Activated T-cell treated with anti-CD3 and anti-CD28 coated beads for 1 hour (primary cell): ENCODE results near the gene HSD11B1L.
"Not testable (repeated sequence)": the region's sequence is repeated elsewhere in the genome, so short reads cannot be mapped to it uniquely, and the experiment has no call there.

Source experiments
- DNase-seq: peaks from one replicate; pipeline ENCODE4 v3.0.0-alpha.2; 2020; ENCODE audit warnings: low read depth

The HSD11B1L gene

DNA sequence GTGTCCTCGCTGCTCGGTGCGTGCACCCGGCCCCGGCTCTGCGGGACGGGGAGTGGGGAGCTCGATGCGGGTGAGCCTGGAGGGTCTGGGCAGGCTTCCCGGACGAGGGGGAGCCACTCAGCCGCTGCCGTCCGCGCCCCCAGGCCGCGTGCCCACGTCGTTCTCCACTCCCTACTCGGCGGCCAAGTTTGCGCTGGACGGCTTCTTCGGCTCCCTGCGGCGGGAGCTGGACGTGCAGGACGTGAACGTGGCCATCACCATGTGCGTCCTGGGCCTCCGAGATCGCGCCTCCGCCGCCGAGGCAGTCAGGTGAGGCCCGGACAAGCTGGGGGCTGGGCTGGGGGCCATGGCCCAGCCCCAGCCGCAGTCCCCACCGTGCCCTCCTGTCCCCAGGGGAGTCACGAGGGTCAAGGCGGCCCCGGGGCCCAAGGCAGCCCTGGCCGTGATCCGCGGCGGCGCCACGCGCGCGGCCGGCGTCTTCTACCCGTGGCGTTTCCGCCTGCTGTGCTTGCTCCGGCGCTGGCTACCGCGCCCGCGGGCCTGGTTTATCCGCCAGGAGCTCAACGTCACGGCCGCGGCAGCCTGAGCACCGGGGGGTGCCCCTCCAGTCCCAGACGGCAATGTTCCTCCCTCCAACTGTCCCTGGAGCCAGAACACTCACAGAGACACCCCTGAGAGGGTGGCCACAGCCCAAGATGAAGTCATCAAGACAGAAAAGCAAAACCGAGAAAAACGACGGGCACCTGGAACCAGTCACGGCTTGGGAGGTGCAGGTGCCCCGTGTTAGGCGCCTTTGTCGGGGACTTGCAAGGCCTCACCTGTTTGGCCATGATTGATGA lies 6.8 kb downstream of the HSD11B1L start:
- DNase-seq, result no peak

DNA sequence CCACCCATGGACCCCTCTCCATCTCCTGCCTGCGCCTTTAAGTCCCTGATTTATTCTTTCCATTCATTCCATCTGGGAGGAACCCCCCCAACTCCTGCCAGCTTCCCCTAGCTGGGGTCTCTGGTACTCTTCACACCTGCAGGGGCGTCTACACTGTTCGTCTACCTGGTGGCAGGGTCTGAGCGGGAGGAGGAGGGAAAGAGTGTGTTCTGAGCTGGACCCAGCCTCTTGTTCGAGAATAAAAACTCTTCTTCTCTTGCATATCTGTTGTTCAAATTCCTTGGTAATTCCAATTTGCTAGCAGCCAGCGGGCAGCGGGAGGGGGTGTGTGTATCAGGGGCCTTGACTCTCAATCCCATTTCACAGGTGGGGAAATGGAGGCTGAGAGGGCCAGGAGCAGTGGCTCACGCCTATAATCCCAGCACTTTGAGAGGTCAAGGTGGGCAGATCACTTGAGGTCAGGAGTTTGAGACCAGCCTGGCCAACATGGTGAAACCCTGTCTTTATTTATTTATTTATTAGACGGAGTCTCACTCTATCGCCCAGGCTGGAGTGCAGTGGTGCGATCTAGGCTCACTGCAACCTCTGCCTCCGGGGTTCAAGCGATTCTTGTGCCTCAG lies 7.5 kb downstream of the HSD11B1L start:
- not testable (repeated sequence) for DNase-seq

DNA sequence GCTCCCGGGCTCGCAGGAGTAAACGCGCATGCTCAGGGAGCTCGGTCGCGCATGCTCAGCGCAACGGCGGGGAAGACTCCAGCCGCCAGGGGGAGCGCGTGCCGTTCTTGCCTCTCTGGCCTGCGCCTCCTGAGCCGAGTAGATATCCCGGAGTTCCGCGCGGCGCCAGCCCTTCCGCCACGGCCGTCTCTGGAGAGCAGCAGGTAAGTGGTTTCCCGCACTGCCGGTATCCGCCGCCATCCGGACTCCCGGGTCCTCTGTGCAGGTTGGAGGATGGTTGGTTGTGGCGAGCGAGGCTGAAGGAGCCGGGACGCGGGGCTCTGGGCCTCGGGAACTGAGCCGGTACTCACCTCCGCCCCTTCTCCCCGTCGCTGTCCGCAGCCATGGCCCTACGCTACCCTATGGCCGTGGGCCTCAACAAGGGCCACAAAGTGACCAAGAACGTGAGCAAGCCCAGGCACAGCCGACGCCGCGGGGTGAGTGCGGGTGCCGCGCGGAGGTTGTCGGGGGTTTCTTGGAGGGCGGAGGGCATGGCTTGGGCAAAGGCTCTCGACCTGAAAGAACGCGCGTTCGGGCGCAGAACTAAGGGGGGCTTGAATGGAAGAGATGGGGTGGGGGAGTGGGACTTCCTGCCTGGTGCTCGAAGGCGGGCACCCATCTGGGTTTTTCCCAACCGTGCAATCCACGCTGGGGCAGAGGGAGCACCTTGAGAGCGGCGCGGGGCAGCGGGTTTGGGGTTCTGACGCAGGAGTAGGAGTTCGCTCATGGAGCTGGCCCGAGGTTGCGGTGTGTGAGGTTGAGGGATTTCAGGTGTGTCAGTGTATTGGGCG lies 9.5 kb downstream of the HSD11B1L start, which contains the start of gene RPL36:
Gene RPL36, plus strand, starts transcription at position 171 of the 830 bp plus-strand sequence. Its CDS starts 213 bp downstream, at position 384.
- peak; percentile 99 for DNase-seq

DNA sequence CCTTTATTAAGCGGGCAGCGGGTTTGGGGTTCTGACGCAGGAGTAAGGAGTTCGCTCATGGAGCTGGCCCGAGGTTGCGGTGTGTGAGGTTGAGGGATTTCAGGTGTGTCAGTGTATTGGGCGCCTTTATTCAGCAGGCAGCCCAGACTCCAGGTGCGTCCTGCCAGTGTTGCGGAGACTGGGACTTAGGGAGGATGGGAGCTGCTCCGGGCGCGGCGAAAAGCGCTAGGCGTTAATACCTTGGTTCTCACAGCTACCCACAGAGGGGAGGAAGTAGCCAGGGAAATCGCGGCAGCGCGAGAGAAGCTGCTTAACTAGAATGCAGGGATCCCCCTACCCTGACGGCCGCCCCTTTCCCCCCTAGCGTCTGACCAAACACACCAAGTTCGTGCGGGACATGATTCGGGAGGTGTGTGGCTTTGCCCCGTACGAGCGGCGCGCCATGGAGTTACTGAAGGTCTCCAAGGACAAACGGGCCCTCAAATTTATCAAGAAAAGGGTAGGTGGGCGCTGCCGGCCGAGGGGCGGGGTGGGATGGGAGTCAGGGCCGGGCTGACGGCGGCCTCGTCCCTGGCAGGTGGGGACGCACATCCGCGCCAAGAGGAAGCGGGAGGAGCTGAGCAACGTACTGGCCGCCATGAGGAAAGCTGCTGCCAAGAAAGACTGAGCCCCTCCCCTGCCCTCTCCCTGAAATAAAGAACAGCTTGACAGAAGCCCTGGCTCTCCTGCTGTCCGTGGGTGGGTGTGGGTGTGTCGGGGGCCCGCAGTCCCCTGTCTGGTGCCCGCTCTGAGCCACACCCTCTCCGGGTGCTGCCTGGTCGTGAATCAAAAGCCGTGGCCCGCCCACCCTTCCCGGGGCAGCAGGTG lies 10.4 kb downstream of the HSD11B1L start:
- peak; percentile 26 for DNase-seq

DNA sequence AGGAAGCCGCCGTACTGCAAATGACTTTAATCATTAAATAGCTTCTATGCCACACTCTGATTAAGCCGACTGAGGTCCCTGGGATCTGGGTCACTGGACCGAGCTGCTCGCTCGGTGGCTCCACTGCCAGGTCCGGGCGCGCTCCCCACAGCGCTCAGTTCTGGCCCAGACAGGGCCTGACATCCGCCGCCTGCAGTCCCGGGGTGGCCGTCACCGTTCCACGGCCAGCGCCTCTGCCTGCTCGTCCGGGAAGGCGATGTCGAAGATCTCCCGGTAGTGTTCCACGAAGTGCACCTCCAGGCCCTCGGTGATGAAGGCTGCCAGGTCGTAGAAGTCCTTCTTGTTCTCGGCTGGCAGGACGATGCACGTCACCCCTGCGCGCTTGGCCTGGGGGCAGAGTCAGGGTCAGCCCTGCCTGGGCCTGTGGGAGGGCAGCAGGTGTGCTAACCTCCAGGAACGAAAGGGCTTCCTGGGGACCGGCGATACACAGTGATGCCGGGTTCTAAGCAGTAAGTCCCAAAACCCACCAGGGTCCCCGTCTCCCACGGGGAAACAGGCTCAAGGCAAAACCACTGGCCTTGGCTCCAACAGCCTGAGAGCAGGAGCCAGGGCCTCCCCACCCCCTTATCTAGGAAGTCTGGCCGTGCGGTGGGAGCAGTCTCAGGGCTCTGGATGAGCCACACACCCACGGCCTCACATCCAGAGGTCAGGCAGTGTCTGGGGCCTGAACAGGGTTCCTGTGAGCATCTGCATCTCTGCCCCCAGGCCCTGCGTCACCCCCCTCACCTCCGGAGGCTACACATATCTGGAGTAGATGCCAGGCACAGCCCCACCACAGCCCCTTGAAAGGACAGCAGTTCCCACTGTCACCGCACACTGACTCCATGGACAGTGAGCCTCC lies 11.2 kb downstream of the HSD11B1L start:
- DNase-seq, result no peak

DNA sequence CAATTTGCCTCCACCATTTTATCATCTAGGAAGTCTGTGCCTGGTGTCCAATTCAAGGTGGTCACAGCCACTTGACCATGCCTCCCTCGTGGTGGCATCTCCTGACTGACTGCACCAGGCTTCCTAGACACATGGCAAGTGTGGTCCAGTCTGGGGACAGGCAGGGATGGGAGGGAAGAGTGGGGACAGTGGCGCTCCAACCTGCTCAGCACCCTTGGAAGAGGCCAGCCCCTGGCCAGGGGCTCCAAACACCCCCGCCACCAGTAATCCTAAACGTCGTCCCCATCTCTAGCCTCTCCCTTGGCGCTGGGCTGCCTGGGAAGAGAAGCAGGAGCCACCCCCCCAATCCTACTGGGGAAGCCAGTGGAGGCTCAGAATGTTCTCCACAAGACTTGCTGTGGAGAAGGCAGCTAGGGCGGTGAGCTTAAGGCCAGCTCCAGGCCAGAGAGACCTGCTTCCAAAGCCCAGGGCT lies 11.9 kb downstream of the HSD11B1L start:
- no peak for DNase-seq

DNA sequence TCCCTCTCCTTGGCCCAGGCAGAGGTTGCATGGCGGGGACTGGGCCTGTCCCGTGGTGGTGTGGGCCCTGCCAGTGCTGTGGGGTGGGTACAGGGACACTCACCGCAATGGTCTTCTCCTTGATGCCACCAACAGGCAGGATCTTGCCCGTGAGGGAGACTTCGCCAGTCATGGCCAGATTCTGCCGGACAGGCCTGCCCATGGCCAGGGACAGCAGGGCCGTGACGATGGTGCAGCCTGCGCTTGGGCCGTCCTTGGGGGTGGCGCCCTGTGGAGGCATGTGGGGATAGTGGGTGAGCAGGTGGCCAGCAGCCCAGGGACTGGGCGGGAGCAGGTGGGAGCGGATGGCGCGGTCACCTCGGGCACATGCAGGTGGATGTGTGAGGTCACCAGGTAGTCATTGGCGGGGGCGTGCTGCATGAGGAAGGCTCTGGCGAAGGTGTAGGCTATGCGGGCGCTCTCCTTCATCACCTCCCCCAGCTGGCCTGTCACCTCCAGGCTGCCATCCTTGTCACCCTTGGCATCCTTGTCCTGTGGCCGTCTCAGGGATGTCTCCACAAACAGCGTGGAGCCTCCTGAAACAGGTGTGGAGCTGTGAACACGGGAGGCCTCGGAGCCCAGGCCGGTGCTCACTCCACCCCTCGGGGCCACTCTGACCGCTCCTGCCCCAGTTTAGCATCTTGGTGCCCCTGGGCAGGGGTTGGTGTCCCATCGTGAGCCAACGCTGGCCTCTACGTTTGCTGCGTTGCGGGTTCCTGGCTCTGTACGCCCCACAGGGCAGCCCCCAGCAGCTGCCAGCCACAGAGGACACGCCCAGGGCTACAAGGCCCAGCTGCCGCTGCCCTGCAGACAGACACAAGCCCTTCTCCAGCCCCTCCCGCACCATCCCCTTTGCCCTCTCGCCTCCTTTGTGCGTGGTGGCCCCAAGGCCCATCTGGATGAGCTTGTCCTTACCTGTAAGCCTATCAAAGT lies 12.7 kb downstream of the HSD11B1L start:
- no peak for DNase-seq

DNA sequence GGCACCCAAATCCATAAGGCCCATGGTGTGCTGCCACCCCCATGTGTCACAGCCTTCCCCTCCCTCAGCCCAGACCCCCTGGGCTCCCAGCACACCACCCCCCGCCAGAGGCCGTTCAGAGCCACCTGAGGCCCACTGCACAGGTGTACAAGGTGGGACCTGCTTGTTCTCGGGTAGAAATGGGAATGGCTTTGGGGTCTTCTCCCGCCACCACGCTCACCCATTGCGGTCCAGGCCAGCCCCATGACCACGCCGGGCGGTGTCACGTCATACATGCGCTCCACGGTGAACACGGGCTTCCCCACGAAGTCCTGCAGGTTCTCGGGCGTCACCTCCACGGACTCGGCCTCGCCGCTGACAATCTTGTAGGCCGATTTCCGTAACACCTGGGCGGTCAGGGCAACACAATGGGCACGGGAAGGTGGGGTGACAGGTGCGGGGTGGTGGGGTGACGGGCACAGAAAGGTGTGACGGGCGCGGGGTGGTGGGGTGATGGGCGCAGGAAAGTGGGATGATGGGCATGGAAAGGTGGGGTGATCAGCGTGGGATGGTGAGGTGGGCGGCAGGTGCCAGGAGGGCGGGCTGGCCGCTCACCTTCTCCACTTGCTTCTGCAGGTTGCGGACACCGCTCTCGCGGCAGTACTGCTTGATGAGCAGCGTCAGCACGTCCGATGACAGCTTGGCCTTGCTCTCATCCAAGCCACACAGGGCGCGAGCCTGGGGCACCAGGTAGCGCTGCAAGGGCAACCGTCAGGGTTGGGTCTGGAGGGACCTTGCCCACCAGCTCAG lies 13.5 kb downstream of the HSD11B1L start:
- DNase-seq, result no peak

DNA sequence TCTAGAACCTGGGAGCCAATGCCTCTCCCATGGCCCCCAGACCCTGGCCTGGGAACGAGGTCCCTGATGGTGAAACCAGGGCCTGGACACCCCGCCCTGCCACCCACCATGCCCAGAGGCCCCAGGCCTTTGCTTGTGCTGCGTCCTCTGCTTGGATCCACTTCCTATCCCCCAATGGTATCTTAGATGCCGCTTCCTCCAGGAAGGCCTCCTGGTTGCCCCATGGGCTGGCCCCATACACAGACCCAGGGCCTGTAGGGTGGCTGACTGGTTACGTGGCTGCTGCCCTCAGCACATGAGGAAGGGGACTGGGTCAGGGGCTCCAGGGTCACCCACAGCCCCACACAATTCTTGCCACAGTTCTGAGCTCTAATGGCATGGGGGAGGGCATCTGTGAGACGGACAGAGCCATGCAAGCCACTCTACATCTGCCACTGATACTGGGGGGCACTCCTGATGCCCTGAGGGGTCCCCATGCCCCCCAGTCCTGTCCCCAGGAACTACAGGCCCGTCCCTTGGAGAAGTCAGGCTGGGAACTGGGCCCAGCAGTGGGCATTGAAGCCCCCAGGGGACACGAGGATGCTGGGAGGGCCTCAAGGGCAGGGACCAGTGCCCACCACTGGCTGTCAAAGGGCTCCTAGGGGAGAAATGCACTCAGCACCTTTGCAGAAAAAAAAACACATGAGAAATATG lies 14.3 kb downstream of the HSD11B1L start:
- no peak for DNase-seq

DNA sequence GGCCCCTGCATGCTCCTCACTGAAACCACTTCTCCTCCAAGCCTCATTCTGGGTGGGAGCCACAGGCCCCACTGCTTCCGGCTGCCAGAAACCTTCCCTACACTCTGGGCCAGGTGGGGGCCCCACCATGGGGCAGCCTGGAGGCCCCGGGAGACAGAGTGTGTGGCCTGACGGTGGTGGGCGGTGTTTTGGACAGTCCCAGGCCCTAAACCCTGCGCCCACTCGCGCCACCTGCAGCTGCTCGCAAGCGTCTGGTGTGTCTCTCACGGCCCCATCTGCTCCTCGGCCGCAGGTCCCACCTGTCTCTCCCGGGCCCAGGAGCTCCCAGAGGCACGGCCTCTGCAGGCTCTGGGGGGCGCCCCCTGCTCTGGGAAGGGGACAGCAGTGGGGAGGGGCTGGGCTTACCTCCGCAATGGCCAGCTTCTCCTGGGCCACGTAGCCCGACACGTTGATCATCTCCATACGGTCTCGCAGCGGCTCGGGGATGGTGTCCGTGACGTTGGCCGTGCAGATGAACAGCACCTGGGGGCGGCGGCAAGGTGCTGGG lies 14.9 kb downstream of the HSD11B1L start:
- no peak for DNase-seq

DNA sequence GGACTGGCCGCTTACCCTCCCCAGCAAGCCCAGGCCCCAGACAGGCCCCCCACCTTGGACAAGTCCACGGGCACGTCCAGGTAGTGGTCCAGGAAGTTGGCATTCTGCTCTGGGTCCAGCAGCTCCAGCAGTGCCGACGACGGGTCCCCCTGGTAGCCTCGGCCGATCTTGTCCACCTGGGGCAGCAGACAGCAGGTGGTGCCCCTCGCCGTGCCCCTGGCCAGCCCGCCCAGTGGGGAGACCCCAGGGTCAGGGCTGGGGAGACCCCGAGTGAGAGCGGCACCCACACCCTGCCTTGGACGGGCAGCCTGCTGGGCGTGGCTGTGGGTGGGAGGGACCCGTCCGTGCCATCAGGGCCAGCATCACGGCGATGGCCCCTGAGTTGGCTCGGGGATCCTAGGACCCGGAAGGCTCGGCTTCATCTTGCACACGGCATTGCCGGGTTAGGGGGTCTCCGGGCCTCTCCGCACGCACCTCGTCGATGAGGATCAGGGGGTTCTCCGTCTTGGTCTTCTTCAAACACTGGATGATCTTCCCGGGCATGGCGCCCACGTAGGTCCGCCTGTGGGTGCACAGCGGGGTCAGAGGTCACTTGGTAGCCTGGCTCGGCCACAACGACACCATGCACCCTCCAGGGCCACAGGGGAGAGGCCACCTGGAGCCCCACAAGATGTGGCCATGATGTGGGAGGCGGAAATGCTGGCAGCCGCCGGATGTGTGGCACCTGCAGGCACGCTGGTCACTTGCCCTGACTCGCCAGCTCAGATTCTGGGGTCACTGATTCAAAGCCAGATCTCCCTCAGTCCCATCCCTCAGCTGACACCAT lies 15.6 kb downstream of the HSD11B1L start:
- no peak for DNase-seq

DNA sequence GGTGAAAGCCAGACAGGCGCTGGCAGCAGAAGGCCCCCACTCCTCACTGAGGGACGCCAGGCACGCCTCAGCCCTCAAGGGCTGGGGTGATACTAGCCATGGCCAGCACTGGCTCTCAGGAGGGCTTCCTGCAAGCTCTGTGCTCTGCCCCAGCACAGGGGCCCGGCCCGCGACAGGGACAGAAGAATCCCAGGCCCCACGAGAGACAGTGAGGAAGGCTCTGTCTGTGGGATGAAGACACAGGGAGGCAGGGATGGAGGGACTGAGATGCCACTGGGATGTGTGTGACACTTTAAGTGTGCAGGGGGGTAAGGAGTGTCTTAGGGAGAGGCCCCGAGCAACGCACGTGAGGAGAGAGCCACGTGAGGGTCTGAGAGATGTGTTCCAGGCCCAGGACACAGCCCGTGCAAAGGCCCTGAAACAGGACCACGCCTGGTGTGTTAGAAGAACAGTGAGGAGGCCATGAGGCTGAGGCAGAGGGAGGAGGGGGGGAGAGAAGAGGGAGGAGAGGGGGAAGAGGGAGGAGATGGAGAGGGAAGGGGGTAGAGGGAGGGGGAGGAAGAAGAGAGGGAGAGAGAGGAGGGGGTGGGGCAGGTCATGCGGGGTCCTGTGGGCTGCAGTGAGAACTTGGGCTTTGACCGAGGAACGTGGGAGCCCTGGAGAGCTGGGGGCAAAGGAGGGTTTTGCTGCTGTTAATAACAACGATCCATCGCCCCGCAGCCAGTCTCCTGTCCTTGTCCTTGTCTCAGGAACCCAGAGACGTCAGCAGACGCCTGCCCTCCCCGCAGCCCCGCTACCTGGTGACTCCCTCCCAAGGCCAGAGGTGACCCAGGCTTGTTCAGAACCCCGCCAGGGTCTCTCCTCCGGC lies 16.4 kb downstream of the HSD11B1L start:
- no peak for DNase-seq

DNA sequence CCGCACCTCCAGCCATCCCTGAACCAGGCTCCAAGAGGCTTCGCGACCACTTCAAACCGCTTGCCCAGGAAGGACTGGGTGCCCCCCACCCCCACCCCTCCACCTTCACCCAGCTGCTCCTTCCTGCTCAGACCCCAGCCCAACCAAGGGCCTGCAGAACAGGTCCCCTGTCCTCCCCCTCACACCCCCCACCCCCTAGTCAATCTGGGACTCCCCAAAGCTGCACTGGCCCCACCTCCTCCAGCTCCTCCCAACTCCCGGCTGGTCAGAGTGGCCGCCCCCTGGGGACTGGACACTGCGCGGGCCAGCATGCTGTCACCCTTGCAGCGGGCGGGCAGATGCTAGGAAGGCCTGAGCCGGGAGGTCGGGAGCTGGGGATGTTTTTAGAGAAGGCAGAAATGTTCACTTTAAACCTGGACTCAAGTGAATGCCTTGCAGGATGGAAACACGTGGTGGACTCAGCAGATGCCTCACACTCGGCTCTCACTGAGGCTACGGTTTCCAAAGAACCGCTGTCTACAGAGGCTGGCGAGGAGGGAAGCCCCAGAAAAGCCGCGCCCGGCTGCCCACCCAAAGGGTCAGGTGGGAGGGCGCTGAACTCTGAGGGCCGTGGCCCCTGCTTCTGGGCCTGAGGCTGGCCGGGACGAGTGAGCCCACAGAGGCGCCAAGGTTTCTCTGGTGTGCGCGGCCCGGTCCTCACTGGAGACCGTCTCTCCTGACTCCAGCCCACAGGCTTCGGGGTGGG lies 17.2 kb downstream of the HSD11B1L start:
- no peak for DNase-seq

DNA sequence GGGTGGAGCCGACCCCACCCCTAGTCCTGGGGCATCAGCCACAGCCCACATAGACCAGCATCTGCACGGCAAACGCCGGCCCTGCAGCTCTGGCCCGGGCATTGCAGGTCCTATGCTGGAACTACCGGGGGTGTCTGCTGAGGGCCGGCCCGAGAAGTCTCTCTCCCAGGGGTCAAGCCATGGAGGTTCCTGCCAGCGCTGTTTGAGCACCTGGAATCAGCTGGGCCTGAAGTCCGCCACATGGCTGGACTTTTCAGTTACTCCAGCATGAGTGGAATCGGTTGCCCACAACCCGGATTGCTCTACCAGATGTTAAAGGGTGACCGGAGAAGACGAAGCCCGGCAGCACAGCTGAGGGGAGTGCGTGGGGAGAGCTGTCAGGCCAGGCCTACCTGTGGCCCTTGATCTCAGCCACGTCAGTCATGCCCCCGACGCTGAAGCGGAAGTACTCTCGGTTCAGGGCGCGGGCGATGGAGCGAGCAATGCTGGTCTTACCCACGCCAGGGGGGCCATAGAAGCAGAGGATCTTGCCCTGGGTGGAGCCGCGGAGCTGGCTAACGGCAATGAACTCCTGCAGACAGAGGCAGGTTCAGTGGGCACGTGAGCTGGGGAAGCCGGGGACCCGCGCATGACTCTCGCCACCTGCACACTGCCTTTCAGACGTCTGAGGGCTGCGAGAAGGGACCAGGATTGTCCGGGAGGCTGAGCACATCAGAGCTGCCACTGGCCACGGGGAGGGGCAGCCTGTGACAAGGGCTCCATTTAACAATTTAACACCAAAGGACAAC lies 18.0 kb downstream of the HSD11B1L start:
- no peak for DNase-seq
